DOHH2 (cell line): ENCODE results near the gene SNX12.

Source experiments
- H3F3A ChIP-seq: fragments of 200-600 bp; sonication (generic), shearing (Covaris generic); 2 replicates; pipeline ENCODE4 v1.6.0; 2016; ENCODE audit warnings: antibody characterized with exemption, mild to moderate bottlenecking; ENCODE audit not compliant: control insufficient read depth, insufficient read depth
- H3K27ac ChIP-seq: fragments of 200-600 bp; sonication (generic); 2 replicates; pipeline ENCODE4 v1.5.1; 2014; ENCODE audit warnings: low read depth, mild to moderate bottlenecking, low read length, moderate library complexity
- H3K27me3 ChIP-seq: fragments of 200-600 bp; sonication (generic); 2 replicates; pipeline ENCODE4 v1.6.1; 2014; ENCODE audit warnings: mild to moderate bottlenecking, low read length, mixed read lengths; ENCODE audit not compliant: control insufficient read depth
- H3K36me3 ChIP-seq: fragments of 200-600 bp; sonication (generic); 2 replicates; pipeline ENCODE4 v1.6.1; 2014; ENCODE audit warnings: mild to moderate bottlenecking, low read length, moderate library complexity, mixed read lengths; ENCODE audit not compliant: control insufficient read depth
- H3K4me1 ChIP-seq: fragments of 200-600 bp; sonication (generic); 2 replicates; pipeline ENCODE4 v1.6.1; 2014; ENCODE audit warnings: mild to moderate bottlenecking, low read length, mixed read lengths; ENCODE audit not compliant: control insufficient read depth
- H3K4me2 ChIP-seq: fragments of 200-600 bp; sonication (generic); 2 replicates; pipeline ENCODE4 v1.6.0; 2014; ENCODE audit warnings: mild to moderate bottlenecking, low read length, moderate library complexity
- H3K4me3 ChIP-seq: fragments of 200-600 bp; sonication (generic); 2 replicates; pipeline ENCODE4 v1.5.1; 2014; ENCODE audit warnings: mild to moderate bottlenecking, low read length, mixed read lengths
- H3K79me2 ChIP-seq: fragments of 200-600 bp; sonication (generic); 2 replicates; pipeline ENCODE4 v1.6.1; 2014; ENCODE audit warnings: mild to moderate bottlenecking, low read length, mixed read lengths; ENCODE audit not compliant: control insufficient read depth
- H3K9me2 ChIP-seq: fragments of 200-600 bp; sonication (generic); replicated peaks from 2 replicates; pipeline ENCODE4 v1.6.1; 2014; ENCODE audit warnings: mild to moderate bottlenecking, low read length, mixed read lengths; ENCODE audit not compliant: control insufficient read depth
- H3K9me3 ChIP-seq: fragments of 200-600 bp; sonication (generic); 2 replicates; pipeline ENCODE4 v1.6.1; 2014; ENCODE audit warnings: antibody characterized with exemption, low read length, mixed read lengths; ENCODE audit not compliant: control insufficient read depth, insufficient read depth
- H4K20me1 ChIP-seq: fragments of 200-600 bp; sonication (generic); 2 replicates; pipeline ENCODE4 v1.6.0; 2014; ENCODE audit warnings: low read depth, mild to moderate bottlenecking, antibody characterized with exemption, low read length, moderate library complexity; ENCODE audit not compliant: control insufficient read depth, insufficient read depth
- CTCF ChIP-seq: fragments of 200-600 bp; sonication (generic); IDR thresholded peaks from one replicate; pipeline ENCODE4 v1.5.1; 2014; ENCODE audit warnings: antibody characterized with exemption, mild to moderate bottlenecking, low read depth, low read length; ENCODE audit not compliant: poor library complexity, severe bottlenecking
- EZH2phosphoT487 ChIP-seq: fragments of 200-600 bp; sonication (generic); IDR thresholded peaks from 2 replicates; pipeline ENCODE4 v1.6.1; 2017; ENCODE audit warnings: borderline replicate concordance, mild to moderate bottlenecking, antibody characterized with exemption, low read length, moderate library complexity, mixed read lengths

Gene SNX12

GRCh38 chrX:71082124-71082647 is 14.1 kb upstream of the SNX12 start:
- Histone ChIP-seq H3K27ac (no peak overlapping the region), H3K4me2 (no peak overlapping the region), H3K4me1 (no peaks in the 10 kb centered on the region), H3K36me3 (no peaks in the 10 kb centered on the region), H3K4me3 (no peak overlapping the region), H3K9me3 (no peaks in the 10 kb centered on the region), H3F3A (no peaks in the 10 kb centered on the region), H4K20me1 (no peaks in the 10 kb centered on the region), H3K79me2 (no peaks in the 10 kb centered on the region), H3K9me2 (no peaks in the 10 kb centered on the region), H3K27me3 (no peaks in the 10 kb centered on the region)
- TF ChIP-seq CTCF (no peak), EZH2phosphoT487 (no peak)

- H3K4me2 ChIP-seq = no peak overlapping the region
- H3K79me2 ChIP-seq = no peaks in the 10 kb centered on the region
- no peaks in the 10 kb centered on the region for H3K9me2 ChIP-seq
- no peaks in the 10 kb centered on the region for H3K36me3 ChIP-seq
- H3K27ac ChIP-seq = no peak overlapping the region
- TF ChIP-seq CTCF (no peak), EZH2phosphoT487 (no peak)
- H3F3A ChIP-seq = no peaks in the 10 kb centered on the region
- no peak overlapping the region for H3K4me3 ChIP-seq
- H4K20me1 ChIP-seq = no peaks in the 10 kb centered on the region
- peaks cover 3% of the 10 kb centered on the region for H3K27me3 ChIP-seq
- H3K9me3 ChIP-seq = no peaks in the 10 kb centered on the region
- H3K4me1 ChIP-seq = no peaks in the 10 kb centered on the region
Observed at GRCh38 chrX:71081330-71082123, 13.4 kb upstream of the SNX12 start.

DNA sequence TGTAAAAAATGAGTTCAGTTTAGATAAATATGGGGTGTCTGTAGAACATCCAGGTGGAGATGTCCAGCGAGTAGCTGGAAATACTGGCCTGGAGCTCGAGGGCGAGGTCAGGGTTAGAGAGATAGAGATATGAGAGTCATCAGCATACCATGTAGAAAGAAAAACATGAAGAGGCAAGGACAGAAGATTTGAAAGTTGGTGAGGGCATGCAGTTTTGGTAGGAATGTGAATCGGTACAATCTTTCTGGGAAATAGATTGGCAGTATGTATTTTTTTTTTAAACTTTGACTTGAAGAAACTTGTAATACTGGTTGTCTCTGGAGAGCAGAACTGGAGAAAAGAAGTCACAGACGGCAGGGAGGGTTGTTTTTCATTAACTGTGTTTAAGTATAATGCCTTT is 2.4 kb upstream of the SNX12 start:
- H4K20me1 ChIP-seq = no peaks in the 10 kb centered on the region
- no peaks in the 10 kb centered on the region for H3K36me3 ChIP-seq
- peaks cover 6% of the 10 kb centered on the region for H3K27me3 ChIP-seq
- no peak overlapping the region for H3K4me3 ChIP-seq
- TF ChIP-seq CTCF (no peak), EZH2phosphoT487 (no peak)
- no peak overlapping the region for H3K27ac ChIP-seq
- peaks cover 23% of the 10 kb centered on the region for H3K79me2 ChIP-seq
- no peak overlapping the region for H3K4me2 ChIP-seq
- H3F3A ChIP-seq = no peaks in the 10 kb centered on the region
- no peaks in the 10 kb centered on the region for H3K9me2 ChIP-seq
- H3K9me3 ChIP-seq = no peaks in the 10 kb centered on the region
- peaks cover 10% of the 10 kb centered on the region for H3K4me1 ChIP-seq
